ENCODE data around the gene PDE11A. TPM values are rescaled to one million over a fixed set of nuclear protein-coding genes. Genes with fewer than 3 reads are reported as not detected.
"Not testable (repeated sequence)": the region's sequence is repeated elsewhere in the genome, so short reads cannot be mapped to it uniquely, and the experiment has no call there.

The PDE11A gene
- total RNA-seq, 1 donor from 2014 or later = under 0.01 TPM

DNA sequence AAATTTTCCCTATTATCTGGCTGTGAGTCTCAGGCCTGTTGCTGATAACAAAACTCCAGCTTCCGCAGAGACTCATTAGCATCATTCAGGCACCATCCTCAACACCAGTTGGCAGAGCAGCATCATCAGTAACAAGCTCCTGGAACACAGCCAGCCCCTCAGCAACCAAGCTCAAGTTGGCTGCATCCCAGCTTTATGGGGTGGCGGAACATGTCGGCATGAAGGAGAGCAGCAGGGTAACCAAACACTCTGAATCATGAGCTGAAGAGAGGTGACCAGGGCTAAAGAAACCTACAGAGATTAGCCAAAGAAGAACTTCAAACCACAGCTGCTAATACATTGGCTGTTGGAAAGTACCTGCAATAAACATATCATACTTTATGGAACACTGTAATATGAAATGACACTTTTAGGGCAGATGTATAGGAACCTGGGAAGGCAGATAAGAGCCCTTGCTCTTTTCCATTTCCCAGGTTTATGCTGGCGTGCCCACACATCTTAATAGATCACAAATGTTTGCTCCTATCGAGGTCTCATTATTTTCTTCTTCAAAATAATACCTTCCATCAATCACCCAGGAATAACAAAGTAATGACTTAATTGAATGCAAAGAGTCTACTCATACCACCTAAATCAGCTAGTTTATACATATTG, 63.8 kb downstream of the PDE11A start:
- DNase-seq (ENCODE audit: low read depth in 2 of 2) = no peak

GRCh38 chr2:178006710-178007109, 65.9 kb downstream of the PDE11A start:
- DNase-seq (ENCODE audit: low read depth in 2 of 2) = no peak

DNA sequence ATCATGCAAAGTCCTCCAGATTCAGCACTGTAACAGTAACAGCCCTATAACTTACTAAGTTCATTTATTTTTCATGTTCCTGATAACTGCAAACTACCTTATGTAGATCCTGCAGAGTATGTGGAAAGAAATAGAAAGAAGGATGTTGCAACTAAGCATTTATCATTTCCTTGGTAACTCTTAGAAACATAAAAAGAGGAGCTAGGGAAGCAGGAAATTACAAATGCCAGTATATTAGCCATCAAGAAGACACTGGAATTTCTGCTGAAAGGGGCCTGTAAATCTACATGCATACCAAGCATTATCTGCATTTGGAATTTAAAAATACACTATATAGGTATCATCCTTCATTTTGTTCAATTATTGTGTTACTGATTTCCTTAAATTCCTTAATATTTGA, 66.8 kb downstream of the PDE11A start:
- no peak for DNase-seq (ENCODE audit: low read depth in 2 of 2)

DNA sequence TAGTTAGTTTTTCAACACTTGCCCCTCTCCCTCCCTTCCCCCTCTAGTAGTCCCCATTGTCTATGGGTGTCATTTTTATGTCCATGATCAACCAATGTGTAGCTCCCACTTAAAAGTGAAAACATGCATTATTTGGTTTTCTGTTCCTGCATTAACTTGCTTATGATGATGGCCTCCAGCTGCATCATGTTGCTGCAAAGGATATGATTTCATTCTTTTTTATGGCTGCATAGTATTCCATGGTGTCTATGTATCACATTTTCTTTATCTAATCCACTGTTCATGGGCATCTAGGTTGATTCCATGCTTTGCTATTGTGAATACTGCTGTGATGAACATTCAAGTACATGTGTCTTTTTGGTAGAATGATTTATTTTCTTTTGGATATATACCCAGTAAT, 70.5 kb downstream of the PDE11A start:
- no peak for DNase-seq (ENCODE audit: low read depth in 2 of 2)

DNA sequence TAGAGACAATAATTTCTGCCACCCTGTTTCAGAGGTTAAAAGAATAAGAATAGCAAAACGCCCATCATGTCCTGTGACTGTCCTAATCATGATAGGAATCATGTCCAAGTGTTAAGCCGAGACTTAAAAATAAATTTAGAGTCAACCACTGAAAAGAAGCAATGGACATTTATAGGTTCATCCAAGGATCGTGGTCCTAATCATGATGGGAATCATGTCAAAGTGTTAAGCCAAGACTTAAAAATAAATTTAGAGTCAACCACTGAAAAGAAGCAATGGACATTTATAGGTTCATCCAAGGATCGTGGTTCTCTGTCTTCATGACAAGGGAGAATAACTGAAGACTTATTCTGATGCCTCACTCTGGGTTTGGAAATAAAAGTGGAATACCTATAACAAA, 73.6 kb downstream of the PDE11A start:
- DNase-seq (ENCODE audit: low read depth in 2 of 2) = no peak

DNA sequence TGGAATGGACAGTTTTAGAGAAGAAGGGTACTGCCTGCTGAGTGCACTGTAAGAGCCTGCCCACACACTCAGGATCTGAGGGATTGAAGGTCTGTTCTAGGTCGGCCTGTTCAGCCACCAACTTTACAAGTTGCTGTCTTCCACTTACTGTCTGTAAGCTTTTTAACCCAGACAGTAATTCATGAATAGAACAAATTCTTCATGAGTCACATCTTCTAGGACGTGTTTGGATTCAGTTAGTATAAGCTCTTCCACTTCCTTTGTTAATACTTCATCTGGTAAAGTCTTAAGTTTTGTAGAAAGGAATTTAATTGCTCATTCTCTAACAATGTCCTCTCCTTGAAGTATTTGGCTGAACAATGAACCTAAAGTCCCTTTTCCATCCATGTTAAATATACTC, 74.6 kb downstream of the PDE11A start:
- DNase-seq (ENCODE audit: low read depth in 2 of 2) = no peak

DNA sequence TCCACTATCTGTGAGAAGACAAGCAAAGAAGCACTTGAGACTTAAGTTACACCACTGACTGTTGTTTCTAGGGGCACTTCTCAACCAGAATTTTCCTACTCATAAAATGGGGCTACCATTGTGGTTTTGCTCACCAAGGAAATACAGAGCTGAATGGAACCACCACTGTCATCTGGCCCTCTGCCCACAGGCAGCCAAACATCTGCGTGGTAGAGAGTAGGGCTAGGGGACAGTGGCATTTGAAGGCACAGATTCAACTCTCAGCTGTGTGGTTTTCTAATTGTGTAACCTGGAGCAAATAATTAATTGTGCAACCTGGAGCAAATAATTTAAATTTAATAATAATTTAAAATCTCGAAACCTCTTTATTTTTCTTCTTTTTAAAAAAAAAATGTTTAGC, 79.6 kb downstream of the PDE11A start:
- DNase-seq (ENCODE audit: low read depth in 2 of 2) = no peak

GRCh38 chr2:177989029-177989885, 83.3 kb downstream of the PDE11A start:
- DNase-seq (ENCODE audit: low read depth in 2 of 2) = no peak

- peak in 1 of 2 donors; percentile 3 for DNase-seq (ENCODE audit: low read depth in 2 of 2)
These were observed 87.8 kb downstream of the PDE11A start for GRCh38 chr2:177984749-177985148.

DNA sequence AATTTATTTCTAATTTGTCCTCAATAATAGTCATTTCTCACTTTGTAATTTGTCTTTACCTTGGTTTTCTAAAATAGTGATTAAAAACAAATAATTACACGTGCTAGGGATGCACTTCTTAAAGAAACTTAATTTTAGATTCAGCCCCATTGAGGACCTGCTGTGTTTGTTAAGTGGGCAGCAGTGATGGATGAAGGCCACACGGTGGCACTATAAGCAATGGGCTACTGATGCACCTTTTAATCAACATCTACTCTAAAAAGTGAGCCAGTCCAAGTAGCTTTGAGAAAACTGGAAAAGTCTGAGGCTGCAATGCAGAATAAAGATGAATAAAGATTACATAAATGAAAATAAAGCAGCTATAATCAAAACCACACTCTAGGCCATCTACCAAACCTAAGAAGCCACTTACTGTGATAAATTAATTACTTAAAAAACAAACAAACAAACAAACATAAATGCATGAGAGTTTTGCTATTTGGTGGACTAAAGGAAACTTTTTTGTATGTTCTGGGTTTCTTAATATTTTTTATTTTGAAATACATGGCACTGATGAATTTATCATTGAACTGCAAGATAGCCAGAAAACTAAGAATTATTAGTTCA, 89.3 kb downstream of the PDE11A start:
- DNase-seq (ENCODE audit: low read depth in 2 of 2) = peak; percentile 22 to 58

DNA sequence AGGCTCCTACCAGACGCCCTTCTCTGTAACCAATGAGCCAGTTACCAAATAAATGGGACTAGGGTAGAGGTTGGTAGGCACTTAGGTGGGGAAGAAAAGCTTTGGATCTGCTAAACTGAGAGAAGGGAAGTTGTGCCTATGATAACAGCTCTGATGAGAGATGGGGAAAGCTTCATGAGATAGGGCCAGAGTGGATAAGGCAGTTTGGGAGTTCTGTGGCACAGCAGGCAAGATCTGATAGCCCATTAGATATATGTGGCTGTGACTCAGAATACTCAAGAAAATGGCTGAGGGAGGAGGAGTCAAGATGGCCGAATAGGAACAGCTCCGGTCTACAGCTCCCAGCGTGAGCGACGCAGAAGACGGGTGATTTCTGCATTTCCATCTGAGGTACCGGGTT, 99.8 kb downstream of the PDE11A start:
- DNase-seq (ENCODE audit: low read depth in 2 of 2) = no peak

DNA sequence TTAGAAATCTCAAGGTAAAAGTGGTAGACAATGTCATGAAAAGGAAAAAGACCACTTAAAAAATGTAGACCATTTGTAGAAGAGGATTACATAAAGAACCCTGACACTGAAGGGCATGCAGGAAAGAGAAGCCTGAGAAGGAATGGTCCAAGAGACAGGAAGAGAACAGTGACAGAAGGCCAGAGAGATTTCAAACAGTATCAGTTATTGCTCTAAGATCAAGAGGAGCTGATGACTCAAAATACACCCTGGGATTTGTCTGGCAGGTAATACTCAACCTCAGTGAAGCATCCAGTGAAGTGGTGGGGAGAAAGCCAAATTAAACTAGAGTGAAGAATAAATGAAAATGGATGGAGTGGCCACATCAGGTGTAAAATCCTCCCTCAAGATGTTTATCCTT, 100.5 kb downstream of the PDE11A start:
- DNase-seq (ENCODE audit: low read depth in 2 of 2) = no peak

DNA sequence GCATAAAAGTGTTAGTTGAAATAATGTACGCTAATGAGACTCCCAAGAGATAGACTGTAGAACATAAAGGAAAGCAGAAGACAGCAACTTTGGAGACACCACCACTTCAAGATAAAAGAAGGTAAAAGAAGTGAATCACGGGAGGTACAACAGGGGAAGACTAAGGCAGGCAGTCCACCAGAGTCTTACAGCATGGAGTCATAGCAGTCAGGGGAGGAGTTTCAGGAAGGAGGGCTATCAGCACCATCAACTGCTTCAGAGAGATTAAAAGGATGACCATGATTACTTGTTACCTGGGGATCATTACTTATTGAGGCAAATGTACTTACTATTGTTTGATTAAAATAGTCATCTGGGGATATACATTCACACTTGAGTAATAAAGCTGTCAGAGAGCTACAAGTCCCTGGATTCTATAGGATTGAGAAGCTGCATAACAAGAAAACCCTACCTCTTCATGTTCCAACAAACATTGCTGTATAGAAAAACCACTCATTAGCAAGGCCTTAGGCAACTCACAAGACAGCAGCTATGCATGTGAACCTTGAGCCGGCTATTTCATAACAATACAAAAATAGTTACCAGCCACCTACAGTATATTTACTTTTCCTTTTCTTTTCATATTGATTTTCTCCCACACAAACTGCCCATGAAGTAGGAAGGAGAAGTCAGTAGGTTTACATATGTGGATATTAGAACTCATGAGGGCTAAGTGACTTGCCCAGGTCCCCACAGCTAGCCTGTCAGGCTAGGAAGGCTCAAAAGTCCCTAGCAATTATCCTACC, 101.7 kb downstream of the PDE11A start:
- no peak for DNase-seq (ENCODE audit: low read depth in 2 of 2)

DNA sequence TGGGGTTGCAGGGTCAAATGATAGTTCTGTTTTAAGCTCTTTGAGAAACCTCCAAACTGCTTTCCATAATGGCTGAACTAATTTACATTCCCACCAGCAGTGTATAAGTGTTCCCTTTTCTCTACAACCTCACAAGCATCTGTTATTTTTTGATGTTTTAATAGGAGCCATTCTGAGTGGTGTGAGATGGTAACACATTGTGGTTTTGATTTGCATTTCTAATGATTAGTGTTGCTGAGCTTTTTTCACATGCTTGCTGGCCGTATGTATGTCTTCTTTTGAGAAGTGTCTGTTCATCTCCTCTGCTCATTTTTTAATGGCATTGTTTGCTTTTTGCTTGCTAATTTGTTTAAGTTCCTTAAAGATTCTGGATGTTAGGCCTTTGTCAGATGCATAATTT, 107.7 kb downstream of the PDE11A start:
- DNase-seq (ENCODE audit: low read depth in 2 of 2) = no peak

GRCh38 chr2:177952151-177952550, 120.4 kb downstream of the PDE11A start:
- no peak for DNase-seq (ENCODE audit: low read depth in 2 of 2)

DNA sequence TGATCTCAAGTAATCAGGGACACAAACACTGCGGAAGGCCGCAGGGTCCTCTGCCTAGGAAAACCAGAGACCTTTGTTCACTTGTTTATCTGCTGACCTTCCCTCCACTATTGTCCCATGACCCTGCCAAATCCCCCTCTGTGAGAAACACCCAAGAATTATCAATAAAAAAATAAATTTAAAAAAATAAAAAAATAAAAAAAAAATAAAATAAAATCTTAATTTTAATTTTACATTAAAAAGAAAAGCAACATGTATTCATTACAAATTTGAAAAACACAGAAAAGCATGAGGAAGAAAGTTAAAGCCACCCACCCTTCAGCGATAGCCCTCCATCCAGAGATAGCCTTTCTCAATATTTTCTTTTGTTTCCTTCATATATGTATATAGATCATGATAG, 125.0 kb downstream of the PDE11A start:
- not testable (repeated sequence) for DNase-seq (ENCODE audit: low read depth in 2 of 2)

DNA sequence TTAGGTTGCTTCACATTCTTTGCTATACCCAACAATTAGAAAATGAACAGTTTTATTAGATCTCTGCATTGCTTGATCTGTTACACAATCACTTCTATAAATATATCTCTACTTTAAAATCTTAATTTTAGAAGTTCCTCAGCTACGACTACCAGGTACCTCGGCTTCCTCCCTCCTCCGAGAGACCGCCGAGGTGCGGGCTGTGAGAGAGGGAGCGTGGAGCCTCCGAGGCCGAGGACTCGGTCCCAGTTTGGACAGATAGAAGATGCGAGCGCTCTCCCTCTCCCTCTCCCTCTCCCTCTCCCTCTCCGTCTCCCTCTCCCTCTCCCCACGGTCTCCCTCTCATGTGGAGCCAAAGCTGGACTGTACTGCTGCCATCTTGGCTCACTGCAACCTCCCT, 128.0 kb downstream of the PDE11A start:
- DNase-seq (ENCODE audit: low read depth in 2 of 2) = not testable (repeated sequence)

- no peak for DNase-seq (ENCODE audit: low read depth in 2 of 2)
These were observed 129.8 kb downstream of the PDE11A start for GRCh38 chr2:177942731-177943130.

GRCh38 chr2:177939211-177939610, 133.4 kb downstream of the PDE11A start:
- no peak for DNase-seq (ENCODE audit: low read depth in 2 of 2)

GRCh38 chr2:177930916-177931315, 141.7 kb downstream of the PDE11A start:
- no peak for DNase-seq (ENCODE audit: low read depth in 2 of 2)

DNA sequence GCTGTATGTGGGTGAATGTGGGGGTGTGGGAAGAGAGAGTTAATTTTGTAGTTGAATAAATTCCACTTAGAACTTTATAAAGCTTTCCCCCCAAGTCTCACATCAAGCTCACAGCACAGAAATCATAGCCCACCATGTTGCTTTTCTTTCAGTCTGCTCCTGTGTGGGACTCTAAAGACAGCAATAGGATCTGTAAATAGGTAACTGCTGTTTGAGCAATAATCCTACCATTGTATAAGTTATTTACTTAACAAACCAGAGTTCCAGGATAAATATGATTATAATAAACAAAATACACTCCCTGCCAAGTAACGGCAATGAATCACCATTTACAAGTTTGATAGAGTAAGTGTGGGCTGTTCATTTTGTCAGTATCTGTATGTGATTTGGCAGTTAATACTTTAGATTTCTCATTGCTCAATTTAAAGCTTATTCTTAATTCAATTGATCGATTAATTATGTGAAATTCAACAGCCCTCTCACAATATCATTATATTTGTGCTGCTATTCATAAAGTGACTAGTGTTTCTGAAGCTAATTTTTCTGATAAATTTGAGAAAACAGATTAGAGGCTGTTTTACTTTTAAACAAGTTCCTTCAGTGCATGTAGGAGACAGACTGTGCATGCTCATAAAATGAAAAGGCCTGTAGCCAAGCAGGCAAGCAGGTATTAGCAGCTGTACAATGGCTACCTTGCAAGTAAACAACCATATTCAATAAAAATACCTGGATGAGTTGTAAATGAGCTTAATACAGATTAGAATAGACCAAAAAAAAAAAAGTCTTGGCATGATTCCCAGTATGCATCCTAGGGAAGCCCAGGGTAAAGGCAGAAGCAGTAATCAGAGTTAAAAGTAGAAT, 142.7 kb downstream of the PDE11A start:
- no peak for DNase-seq (ENCODE audit: low read depth in 2 of 2)
